NCI-H460 (cell line): ENCODE results near the gene JAM3. TPM values are rescaled to one million over a fixed set of nuclear protein-coding genes. Genes with fewer than 3 reads are reported as not detected.
"Not testable (repeated sequence)": the region's sequence is repeated elsewhere in the genome, so short reads cannot be mapped to it uniquely, and the experiment has no call there.

Source experiments
- DNase-seq: peaks from one replicate; pipeline ENCODE4 v3.0.0-alpha.2; 2016; ENCODE audit warnings: low read depth; ENCODE audit errors: extremely low read depth
- total RNA-seq: library from RNA; depleted of rRNA; stranded (reverse); fragments of >200 nt; shearing (Covaris generic); gene quantifications from 2 replicates; pipeline ENCODE4 v1.2.3, GENCODE V29; 2014; rRNA removed

The JAM3 gene
- total RNA-seq, 1 experiment from 2014 or later = 11.6 TPM

- no peak for DNase-seq
These were observed 102.0 kb downstream of the JAM3 start for GRCh38 chr11:134170919-134171281.

- no peak for DNase-seq
These were observed 103.1 kb downstream of the JAM3 start for GRCh38 chr11:134171951-134172350.

- DNase-seq = no peak
These were observed 104.4 kb downstream of the JAM3 start for GRCh38 chr11:134173296-134173695.

GRCh38 chr11:134176284-134176683 is 107.4 kb downstream of the JAM3 start:
- DNase-seq = no peak

GRCh38 chr11:134178032-134178674 is 109.3 kb downstream of the JAM3 start:
- DNase-seq = no peak

GRCh38 chr11:134181707-134182106 is 112.8 kb downstream of the JAM3 start:
- DNase-seq = no peak

- not testable (repeated sequence) for DNase-seq
These were observed 119.2 kb downstream of the JAM3 start for GRCh38 chr11:134188092-134188491.

DNA sequence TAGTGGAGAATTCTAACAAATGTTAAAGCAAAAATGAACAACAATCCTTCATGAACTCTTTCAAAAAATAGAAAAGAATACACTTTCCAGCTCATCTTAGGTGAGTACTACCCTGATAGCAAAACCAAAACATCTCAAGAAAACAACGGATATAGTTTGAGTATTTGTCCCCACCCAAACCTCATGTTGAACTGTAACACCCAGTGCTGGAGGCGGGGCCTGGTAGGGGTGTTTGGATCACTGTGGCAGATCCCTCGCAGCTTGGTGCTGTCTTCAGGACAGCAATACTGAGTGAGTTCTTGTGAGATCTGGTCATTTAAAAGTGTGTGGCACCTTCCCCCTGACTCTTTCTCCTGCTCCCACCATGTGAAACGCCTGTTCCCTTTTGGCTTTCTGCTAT is 127.9 kb downstream of the JAM3 start:
- DNase-seq = no peak

DNA sequence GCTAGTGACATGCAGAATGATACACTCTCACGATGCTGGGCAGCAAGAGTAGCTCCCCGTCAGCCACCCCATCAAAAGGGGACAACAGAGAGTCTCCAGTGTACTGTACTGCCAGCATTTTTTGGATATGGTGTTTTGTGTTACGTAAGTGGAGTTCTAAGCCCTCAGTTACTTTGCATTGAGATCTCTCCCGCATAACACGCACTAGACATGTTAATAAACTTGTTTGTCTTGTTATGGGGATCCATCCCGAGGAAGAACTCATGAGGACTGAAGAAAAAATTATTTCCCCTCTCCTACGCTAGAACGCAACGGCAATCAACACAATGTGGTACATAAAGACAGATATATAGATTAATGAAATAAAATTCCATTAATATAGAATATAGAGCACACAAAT is 130.7 kb downstream of the JAM3 start:
- no peak for DNase-seq

DNA sequence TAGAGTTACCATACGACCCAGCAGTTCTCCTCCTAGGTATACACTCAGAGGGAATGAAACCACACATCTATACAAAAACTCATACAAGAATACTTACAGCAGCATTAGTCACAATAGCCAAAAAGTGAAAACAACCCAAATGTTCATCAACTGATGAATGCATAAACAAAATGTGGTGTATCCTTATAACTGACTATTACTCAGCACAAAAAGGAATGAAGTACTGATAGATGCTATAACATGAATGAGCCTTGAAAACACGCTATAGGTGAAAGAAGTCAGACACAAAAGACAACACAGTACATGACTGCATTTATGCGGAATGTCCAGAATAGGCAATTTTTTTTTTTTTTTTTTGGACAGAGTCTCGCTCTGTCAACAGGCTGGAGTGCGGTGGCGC is 131.8 kb downstream of the JAM3 start:
- no peak for DNase-seq

Other genes starting within 250 kb of the JAM3 start
- not detected in 2 replicates for gene SPATA19, start 223.6 kb upstream of the JAM3 start, total RNA-seq
- gene IGSF9B, start 112.1 kb upstream of the JAM3 start, total RNA-seq = 0.37 and 0.55 TPM in 2 replicates
- gene NCAPD3, start 154.9 kb downstream of the JAM3 start, total RNA-seq = 23.3 and 27.0 TPM in 2 replicates
- gene VPS26B, start 155.6 kb downstream of the JAM3 start, total RNA-seq = 17.7 and 19.2 TPM in 2 replicates
- 23.9 and 29.1 TPM in 2 replicates for gene THYN1, start 184.3 kb downstream of the JAM3 start, total RNA-seq
- 8.7 and 13.3 TPM in 2 replicates for gene ACAD8, start 184.5 kb downstream of the JAM3 start, total RNA-seq
- 0.54 and 0.61 TPM in 2 replicates for gene GLB1L3, start 207.3 kb downstream of the JAM3 start, total RNA-seq